Esophagus muscularis mucosa (tissue), 4 donors: ENCODE data around the gene PIP5K1B.

Experiments used
- EP300 ChIP-seq: sonication (generic); formaldehyde crosslinking; IDR thresholded peaks from one replicate; pipeline ENCODE4 v1.6.1; 2017; ENCODE audit warnings: antibody characterized with exemption
- POLR2A ChIP-seq: fragments of 450-650 bp; IDR thresholded peaks from one replicate; pipeline ENCODE4 v1.6.1; 2017; ENCODE audit warnings: antibody characterized with exemption, moderate library complexity, mild to moderate bottlenecking, low read depth
- TF ChIP-seq, protein P1 (sequence below), 3 experiments: fragments of 200-600 bp in 2 of 3; fragments of 450-650 bp in 1 of 3; sonication (generic) in 2 of 3; IDR thresholded peaks; one replicate each; pipeline ENCODE4 v1.5.1; 2017 to 2019; ENCODE audit warnings: antibody characterized with exemption in 3 of 3, mild to moderate bottlenecking in 2 of 3, moderate library complexity in 1 of 3

DNA sequence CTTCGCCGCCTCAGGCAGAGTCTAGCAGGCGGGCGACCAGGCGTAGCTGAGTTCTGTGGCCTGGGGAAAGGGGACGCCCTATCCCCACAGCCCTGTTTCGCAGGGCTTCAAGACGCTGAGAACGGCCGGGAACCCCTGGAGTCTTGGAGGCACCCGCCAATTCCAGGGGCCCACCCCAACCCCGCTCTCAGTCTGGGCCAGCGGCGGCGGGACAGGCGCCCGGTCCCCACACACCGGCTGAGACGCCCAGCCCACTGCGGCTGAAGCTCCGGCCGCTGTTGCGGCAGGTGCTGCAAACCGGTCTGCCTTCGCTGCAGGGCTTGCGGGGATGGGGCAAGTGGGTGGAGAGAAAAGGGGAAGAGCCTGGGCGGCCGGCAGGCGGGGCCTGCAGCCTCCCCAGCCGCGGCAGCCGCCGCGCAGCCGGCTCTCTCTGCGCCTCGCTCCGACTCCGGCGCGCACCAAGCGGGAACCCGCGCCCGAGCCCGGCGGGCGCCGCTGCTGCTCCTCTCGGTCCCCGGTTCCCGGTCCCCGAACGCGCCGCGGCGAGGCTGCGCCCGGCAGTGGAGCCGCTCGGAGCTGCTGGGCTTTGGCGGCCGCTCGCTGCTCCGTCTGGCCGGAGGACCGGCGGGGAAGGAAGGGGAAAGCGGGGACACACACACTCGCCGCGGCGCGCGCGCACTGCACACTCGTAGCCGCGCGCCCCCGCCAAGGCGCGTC lies at the start of gene PIP5K1B:
- TF ChIP-seq EP300 (no peak), POLR2A (no peak)
- TF ChIP-seq, protein P1, sequence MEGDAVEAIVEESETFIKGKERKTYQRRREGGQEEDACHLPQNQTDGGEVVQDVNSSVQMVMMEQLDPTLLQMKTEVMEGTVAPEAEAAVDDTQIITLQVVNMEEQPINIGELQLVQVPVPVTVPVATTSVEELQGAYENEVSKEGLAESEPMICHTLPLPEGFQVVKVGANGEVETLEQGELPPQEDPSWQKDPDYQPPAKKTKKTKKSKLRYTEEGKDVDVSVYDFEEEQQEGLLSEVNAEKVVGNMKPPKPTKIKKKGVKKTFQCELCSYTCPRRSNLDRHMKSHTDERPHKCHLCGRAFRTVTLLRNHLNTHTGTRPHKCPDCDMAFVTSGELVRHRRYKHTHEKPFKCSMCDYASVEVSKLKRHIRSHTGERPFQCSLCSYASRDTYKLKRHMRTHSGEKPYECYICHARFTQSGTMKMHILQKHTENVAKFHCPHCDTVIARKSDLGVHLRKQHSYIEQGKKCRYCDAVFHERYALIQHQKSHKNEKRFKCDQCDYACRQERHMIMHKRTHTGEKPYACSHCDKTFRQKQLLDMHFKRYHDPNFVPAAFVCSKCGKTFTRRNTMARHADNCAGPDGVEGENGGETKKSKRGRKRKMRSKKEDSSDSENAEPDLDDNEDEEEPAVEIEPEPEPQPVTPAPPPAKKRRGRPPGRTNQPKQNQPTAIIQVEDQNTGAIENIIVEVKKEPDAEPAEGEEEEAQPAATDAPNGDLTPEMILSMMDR (IDR thresholded peaks at IDR 0.05): no peak
